ENCODE results near the gene BHLHA15. TPM values are rescaled to one million over a fixed set of nuclear protein-coding genes. Genes with fewer than 3 reads are reported as not detected.

Gene BHLHA15
- polyA plus RNA-seq, 3 donors, result not detected

DNA sequence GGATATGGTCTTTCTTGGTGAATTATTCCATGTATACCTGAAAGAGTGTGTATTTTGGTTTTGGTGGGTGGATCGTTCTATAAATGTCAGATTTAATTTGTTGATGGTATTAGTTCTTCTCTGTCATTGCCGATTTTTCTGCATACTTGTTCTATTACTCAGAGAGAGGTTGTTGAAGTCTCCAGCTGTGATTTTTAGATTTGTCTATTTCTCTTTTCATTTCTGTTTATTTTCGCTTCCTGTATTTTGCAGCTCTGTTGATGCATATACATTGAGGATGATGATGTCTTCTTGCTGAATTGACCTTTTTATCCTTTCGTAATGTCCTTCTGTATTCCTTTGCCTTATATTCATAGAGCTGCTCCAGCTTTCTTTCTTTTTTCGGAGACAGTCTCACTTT lies 12.1 kb upstream of the BHLHA15 start:
- H3K27ac ChIP-seq (ENCODE audit: low read depth in 1 of 2, low read length in 2 of 2), result no peak overlapping the region
- TF ChIP-seq, protein P1, sequence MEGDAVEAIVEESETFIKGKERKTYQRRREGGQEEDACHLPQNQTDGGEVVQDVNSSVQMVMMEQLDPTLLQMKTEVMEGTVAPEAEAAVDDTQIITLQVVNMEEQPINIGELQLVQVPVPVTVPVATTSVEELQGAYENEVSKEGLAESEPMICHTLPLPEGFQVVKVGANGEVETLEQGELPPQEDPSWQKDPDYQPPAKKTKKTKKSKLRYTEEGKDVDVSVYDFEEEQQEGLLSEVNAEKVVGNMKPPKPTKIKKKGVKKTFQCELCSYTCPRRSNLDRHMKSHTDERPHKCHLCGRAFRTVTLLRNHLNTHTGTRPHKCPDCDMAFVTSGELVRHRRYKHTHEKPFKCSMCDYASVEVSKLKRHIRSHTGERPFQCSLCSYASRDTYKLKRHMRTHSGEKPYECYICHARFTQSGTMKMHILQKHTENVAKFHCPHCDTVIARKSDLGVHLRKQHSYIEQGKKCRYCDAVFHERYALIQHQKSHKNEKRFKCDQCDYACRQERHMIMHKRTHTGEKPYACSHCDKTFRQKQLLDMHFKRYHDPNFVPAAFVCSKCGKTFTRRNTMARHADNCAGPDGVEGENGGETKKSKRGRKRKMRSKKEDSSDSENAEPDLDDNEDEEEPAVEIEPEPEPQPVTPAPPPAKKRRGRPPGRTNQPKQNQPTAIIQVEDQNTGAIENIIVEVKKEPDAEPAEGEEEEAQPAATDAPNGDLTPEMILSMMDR (IDR thresholded peaks at IDR 0.05), result no peak
- H3K36me3 Mint-ChIP-seq, result peaks cover 64 to 65% of the 10 kb centered on the region in 2 donors
- H3K27me3 Mint-ChIP-seq (ENCODE audit: low read depth in 3 of 3), result peaks cover 10 to 29% (median 19%) of the 10 kb centered on the region in 3 donors
- H3K79me2 ChIP-seq (ENCODE audit: insufficient read depth, low read length), result no peaks in the 10 kb centered on the region
- H3K4me1 Mint-ChIP-seq, result peaks cover 17% of the 10 kb centered on the region
- no peak for DNase-seq
- no peak overlapping the region for H3K27ac Mint-ChIP-seq
- peaks cover 0 to 13% of the 10 kb centered on the region in 2 donors for H3K27me3 ChIP-seq (ENCODE audit: control insufficient read depth in 2 of 2, insufficient read depth in 2 of 2, low read length in 2 of 2)
- H3K4me1 ChIP-seq (ENCODE audit: control insufficient read depth in 1 of 2, insufficient read depth in 2 of 2, low read length in 2 of 2), result peaks cover 14% of the 10 kb centered on the region in 2 donors
- no peak overlapping the region for H3K4me3 ChIP-seq (replicated peaks in 1 of 3; ENCODE audit: low read depth in 2 of 3, low read length in 3 of 3)
- H3K4me2 ChIP-seq (replicated peaks; ENCODE audit: extremely low read depth, low read length, poor library complexity, severe bottlenecking), result no peak overlapping the region
- H3K4me3 Mint-ChIP-seq, result no peak overlapping the region
- H4K20me1 ChIP-seq (ENCODE audit: insufficient read depth, low read length), result peaks cover 79% of the 10 kb centered on the region
- H3K9ac ChIP-seq (ENCODE audit: insufficient read depth, low read length, poor library complexity, severe bottlenecking), result no peak overlapping the region
- intact Hi-C loops (cut with micrococcal nuclease), result no loop called here
- H3K36me3 ChIP-seq (replicated peaks in 1 of 2; ENCODE audit: control insufficient read depth in 1 of 2, insufficient read depth in 2 of 2, low read length in 2 of 2), result peaks cover 17 to 38% of the 10 kb centered on the region in 2 donors
- H3K9me3 Mint-ChIP-seq, result peaks cover 0 to 11% (median 8%) of the 10 kb centered on the region in 7 donors
- no peak overlapping the region for H2AFZ ChIP-seq (ENCODE audit: insufficient read depth, low read depth, low read length, poor library complexity, severe bottlenecking)
- WGBS (ENCODE audit: insufficient coverage), result no CpG with 5 or more reads among the region's 5 CpGs
- H3K9me3 ChIP-seq (replicated peaks in 1 of 2; ENCODE audit: control insufficient read depth in 1 of 2, insufficient read depth in 1 of 2, low read length in 2 of 2), result peaks cover 0 to 6% of the 10 kb centered on the region in 2 donors

DNA sequence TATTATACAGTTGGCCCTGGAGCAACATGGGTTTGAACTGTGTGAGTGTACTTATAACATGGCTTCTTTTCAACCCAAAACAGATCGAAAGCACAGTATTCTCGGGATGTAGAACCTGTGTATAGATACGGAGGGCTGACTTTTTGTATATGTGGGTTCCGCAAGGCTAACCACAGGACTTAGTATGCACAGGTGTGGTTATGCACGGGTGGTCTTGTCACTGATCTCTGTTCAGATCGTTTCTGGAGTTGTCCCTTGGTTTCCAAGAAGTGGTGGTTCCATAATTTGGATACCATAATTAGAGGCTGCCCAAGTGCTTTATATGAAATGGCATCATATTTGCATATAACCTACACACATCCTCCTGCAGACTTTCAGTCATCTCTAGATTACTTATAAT lies 10.9 kb upstream of the BHLHA15 start:
- H4K20me1 ChIP-seq (ENCODE audit: insufficient read depth, low read length), result peaks cover 80% of the 10 kb centered on the region
- no peak overlapping the region for H3K27ac Mint-ChIP-seq
- H3K9me3 ChIP-seq (replicated peaks in 1 of 2; ENCODE audit: control insufficient read depth in 1 of 2, insufficient read depth in 1 of 2, low read length in 2 of 2), result peaks cover 0 to 6% of the 10 kb centered on the region in 2 donors
- H3K4me3 ChIP-seq (replicated peaks in 1 of 3; ENCODE audit: low read depth in 2 of 3, low read length in 3 of 3), result no peak overlapping the region
- H3K36me3 Mint-ChIP-seq, result peaks cover 64 to 65% of the 10 kb centered on the region in 2 donors
- peaks cover 16 to 38% of the 10 kb centered on the region in 2 donors for H3K36me3 ChIP-seq (replicated peaks in 1 of 2; ENCODE audit: control insufficient read depth in 1 of 2, insufficient read depth in 2 of 2, low read length in 2 of 2)
- peaks cover 0 to 12% (median 8%) of the 10 kb centered on the region in 7 donors for H3K9me3 Mint-ChIP-seq
- H3K4me1 ChIP-seq (ENCODE audit: control insufficient read depth in 1 of 2, insufficient read depth in 2 of 2, low read length in 2 of 2), result peaks cover 14% of the 10 kb centered on the region in 2 donors
- no peak overlapping the region for H2AFZ ChIP-seq (ENCODE audit: insufficient read depth, low read depth, low read length, poor library complexity, severe bottlenecking)
- H3K4me3 Mint-ChIP-seq, result no peak overlapping the region
- TF ChIP-seq, protein P1 (IDR thresholded peaks at IDR 0.05), result no peak
- H3K27me3 Mint-ChIP-seq (ENCODE audit: low read depth in 3 of 3), result peaks cover 12 to 35% (median 19%) of the 10 kb centered on the region in 3 donors
- peaks cover 0 to 13% of the 10 kb centered on the region in 2 donors for H3K27me3 ChIP-seq (ENCODE audit: control insufficient read depth in 2 of 2, insufficient read depth in 2 of 2, low read length in 2 of 2)
- no peak overlapping the region for H3K27ac ChIP-seq (ENCODE audit: low read depth in 1 of 2, low read length in 2 of 2)
- no peak overlapping the region for H3K9ac ChIP-seq (ENCODE audit: insufficient read depth, low read length, poor library complexity, severe bottlenecking)
- DNase-seq, result no peak
- WGBS (ENCODE audit: insufficient coverage), result 96% methylated on average over 5 of the region's 6 CpGs
- H3K79me2 ChIP-seq (ENCODE audit: insufficient read depth, low read length), result no peaks in the 10 kb centered on the region
- no peak overlapping the region for H3K4me2 ChIP-seq (replicated peaks; ENCODE audit: extremely low read depth, low read length, poor library complexity, severe bottlenecking)
- intact Hi-C loops (cut with micrococcal nuclease), result no loop called here
- peaks cover 17% of the 10 kb centered on the region for H3K4me1 Mint-ChIP-seq
